GM10266 (cell line): ENCODE data around the gene BICD2.

Experiments used
- DNase-seq: peaks from one replicate; pipeline ENCODE4 v3.0.0; 2012; ENCODE audit errors: extremely low spot score
- CTCF ChIP-seq: IDR thresholded peaks from 2 replicates; pipeline ENCODE4 v1.5.1; 2012; ENCODE audit warnings: mild to moderate bottlenecking, low read depth; ENCODE audit not compliant: control insufficient read depth, insufficient read depth; ENCODE audit errors: missing control alignments

BICD2 gene

GRCh38 chr9:92714787-92715487, 49.7 kb downstream of the BICD2 start:
- DNase-seq = no peak
- no peak for TF ChIP-seq CTCF

GRCh38 chr9:92714016-92714415, 50.6 kb downstream of the BICD2 start:
- no peak for TF ChIP-seq CTCF
- DNase-seq = no peak

GRCh38 chr9:92713528-92713927, 51.1 kb downstream of the BICD2 start:
- no peak for TF ChIP-seq CTCF
- DNase-seq = no peak

- DNase-seq = no peak
Measured at GRCh38 chr9:92712767-92713166, 51.9 kb downstream of the BICD2 start.

GRCh38 chr9:92711844-92712243, 52.8 kb downstream of the BICD2 start:
- DNase-seq = peak; percentile 35
- no peak for TF ChIP-seq CTCF

More at GRCh38 chr9:92712767-92713166, 51.9 kb downstream of the BICD2 start:
- TF ChIP-seq CTCF = no peak

GRCh38 chr9:92711146-92711545, 53.5 kb downstream of the BICD2 start:
- no peak for DNase-seq
- no peak for TF ChIP-seq CTCF

- no peak for TF ChIP-seq CTCF
- DNase-seq = no peak
Measured at GRCh38 chr9:92710368-92710767, 54.3 kb downstream of the BICD2 start.
